ENCODE data around the gene TAOK1.
A peak's percentile ranks its signal among the peaks of the same experiment; 100 is the strongest.

Gene TAOK1

DNA sequence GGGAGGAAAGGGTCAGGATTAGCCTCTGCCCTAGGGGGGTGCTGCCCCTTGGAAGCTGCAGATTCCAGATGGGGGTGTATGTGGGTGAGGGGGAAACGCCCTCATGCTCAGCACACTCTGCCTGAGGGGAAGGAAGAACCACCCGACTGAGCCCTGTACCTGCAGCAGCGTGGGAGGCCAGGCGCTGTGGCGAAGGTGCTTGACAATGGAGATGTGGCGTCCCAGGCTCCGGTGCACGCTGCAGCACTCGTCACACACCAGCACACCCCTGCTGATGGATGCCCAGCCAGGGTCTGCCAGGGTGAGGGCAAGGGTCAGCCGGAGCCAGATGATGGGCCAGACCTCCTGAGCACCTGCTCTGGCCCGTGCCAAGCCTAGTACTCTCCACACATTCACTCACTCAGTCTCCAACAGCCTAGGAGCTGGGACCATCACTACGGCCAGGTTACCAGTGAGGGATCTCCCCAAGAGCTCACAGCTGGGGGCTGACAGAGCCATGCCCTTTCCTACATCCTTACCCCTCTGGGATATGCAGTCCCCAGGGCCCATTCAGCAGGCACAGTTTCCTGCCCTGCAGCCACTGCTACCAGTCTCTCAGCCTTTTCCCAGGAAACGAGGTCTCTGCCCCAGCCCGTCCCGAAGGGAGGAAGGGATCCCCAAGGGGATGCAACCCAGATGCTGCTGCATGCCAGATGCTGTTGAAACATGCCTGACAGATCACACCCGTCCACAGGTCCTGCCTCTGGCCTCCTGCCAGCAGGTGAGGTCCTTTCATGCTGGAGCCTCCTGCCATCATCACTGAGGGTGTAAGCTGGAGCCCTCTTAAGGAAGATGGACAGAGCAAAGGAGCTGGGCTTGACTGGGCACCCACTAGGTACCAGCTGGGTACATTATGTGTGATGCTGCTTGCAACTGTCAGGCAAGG is 193.4 kb downstream of the TAOK1 start:
- DNase-seq (ENCODE audit: low read depth) = no peak
- TF ChIP-seq, protein P1, sequence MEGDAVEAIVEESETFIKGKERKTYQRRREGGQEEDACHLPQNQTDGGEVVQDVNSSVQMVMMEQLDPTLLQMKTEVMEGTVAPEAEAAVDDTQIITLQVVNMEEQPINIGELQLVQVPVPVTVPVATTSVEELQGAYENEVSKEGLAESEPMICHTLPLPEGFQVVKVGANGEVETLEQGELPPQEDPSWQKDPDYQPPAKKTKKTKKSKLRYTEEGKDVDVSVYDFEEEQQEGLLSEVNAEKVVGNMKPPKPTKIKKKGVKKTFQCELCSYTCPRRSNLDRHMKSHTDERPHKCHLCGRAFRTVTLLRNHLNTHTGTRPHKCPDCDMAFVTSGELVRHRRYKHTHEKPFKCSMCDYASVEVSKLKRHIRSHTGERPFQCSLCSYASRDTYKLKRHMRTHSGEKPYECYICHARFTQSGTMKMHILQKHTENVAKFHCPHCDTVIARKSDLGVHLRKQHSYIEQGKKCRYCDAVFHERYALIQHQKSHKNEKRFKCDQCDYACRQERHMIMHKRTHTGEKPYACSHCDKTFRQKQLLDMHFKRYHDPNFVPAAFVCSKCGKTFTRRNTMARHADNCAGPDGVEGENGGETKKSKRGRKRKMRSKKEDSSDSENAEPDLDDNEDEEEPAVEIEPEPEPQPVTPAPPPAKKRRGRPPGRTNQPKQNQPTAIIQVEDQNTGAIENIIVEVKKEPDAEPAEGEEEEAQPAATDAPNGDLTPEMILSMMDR (conservative IDR thresholded peaks at IDR 0.05; ENCODE audit: low read depth, low read length) = no peak
- no peak overlapping the region for H3K4me3 ChIP-seq (ENCODE audit: low read depth, low read length)

DNA sequence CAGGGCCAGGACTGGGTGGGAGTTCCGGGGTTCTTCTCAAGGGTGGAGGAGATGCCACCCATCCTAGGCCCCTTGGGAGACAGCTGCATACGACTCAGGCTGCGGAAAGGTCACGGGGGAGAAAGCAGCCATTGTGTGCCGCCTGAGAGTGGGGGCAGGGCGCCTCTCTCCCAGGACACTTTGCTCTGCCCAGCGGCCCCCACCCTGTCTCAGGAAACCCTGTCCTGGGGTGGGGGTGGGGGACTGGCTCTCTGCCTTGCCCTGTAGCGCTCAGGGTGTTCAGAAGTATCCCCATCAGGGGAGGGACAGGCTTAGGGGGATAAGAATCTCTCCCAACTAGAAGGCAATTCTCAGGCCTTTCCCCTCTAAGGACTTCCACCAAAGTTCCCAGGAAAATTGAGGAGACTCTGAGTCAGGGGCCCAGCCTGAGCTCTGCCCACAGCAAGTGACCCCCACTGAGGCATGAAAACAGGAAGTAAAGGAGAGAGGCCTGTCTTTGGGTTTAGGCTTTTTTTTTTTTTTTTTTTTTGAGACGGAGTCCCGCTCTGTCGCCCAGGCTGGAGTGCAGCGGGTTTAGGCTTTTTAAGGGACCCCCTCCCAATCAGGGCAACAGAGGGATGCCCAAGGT is 194.4 kb downstream of the TAOK1 start:
- no peak overlapping the region for H3K4me3 ChIP-seq (ENCODE audit: low read depth, low read length)
- no peak for DNase-seq (ENCODE audit: low read depth)
- TF ChIP-seq, protein P1 (conservative IDR thresholded peaks at IDR 0.05; ENCODE audit: low read depth, low read length) = no peak

DNA sequence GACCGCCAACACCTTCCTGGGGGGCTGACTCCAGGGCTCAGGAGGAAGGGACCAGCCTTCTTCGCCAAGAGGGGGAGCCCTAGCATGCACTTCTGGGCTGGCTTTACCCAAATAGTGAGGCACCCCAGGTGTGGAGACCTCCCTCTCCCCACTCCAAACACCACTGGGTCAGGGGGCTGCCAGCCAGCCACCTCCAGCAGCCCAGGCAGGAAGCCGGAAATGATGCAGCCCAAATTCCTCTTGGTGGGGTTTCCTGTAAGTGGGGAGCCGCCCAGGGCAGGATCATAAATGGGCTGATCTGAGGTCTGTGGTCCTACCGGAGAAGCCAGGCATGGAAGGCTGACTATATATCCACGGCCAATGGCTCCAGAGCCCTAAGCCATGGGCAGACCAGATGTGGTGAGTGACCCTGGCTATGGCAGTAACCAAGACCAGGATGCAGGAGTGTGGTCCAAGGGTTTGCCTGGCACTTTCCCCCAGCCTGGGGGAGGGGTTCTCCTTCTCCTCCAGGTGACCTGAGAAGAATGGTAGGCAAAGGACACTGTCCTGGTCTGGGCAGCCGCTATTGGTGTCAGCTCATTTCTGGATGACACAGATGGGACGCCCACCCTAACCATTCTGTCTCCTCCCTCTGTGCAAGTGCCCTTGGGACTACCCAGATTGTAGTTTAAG is 195.1 kb downstream of the TAOK1 start:
- no peak overlapping the region for H3K4me3 ChIP-seq (ENCODE audit: low read depth, low read length)
- peak; percentile 34 for DNase-seq (ENCODE audit: low read depth)
- TF ChIP-seq, protein P1 (conservative IDR thresholded peaks at IDR 0.05; ENCODE audit: low read depth, low read length) = peak; percentile 54

DNA sequence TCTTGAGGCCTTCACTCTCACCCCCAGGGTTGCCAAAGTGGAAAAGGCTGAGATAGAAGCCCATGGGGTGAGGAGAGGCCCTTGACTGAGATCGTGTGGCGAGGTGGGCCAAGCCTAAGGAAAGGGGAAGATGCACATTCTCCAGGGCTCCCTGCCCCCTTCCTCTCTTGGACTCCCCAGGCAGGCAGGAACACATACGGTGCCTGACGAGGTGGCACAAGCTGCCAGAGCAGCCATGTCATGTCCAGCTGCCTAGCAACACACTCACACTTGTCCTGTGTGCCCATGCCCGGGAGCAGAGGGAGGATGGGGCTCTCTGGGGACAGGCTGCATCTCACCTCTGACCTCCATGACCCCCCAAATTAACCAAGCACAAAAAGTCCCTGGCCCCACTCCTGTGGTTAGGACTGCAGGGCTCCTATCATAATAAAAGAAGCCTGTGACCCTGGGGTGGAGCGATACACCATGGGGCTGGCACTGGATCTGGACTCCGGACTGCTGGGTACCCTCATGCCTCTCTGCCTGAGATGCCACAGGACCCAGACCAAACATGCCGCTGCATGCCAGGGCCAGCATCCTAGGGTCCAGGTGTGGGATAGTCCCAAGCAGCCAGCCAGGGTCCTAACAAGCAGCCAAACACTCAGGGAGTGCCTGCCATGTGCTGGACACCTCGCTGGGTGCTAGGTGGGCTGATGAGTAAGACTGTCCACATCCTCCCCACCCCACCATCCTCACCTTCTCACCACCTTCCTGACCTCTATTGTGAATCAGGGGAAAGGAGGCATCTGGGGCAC is 196.7 kb downstream of the TAOK1 start:
- DNase-seq (ENCODE audit: low read depth) = no peak
- no peak overlapping the region for H3K4me3 ChIP-seq (ENCODE audit: low read depth, low read length)
- TF ChIP-seq, protein P1 (conservative IDR thresholded peaks at IDR 0.05; ENCODE audit: low read depth, low read length) = no peak

DNA sequence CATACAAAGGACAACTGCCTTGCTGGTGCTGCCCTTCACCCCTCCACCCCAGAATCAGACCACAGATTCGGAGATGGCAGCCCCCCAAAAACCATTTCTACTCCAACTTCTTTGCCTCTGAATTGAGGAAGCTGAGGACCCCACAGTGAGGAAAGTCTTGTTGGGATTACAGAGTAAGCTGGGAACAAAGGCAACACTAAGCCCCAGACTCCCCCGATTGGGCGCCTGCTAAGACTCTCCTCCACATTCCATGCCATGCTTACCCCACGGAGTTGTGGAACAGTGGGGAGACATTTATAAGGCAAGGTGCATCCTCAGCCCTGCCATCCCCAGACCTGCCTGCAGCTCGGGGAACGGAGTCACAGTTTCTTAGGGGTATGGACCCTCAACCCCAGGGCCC is 197.4 kb downstream of the TAOK1 start:
- peak overlapping the region; percentile 74 for H3K4me3 ChIP-seq (ENCODE audit: low read depth, low read length)
- TF ChIP-seq, protein P1 (conservative IDR thresholded peaks at IDR 0.05; ENCODE audit: low read depth, low read length) = no peak

DNA sequence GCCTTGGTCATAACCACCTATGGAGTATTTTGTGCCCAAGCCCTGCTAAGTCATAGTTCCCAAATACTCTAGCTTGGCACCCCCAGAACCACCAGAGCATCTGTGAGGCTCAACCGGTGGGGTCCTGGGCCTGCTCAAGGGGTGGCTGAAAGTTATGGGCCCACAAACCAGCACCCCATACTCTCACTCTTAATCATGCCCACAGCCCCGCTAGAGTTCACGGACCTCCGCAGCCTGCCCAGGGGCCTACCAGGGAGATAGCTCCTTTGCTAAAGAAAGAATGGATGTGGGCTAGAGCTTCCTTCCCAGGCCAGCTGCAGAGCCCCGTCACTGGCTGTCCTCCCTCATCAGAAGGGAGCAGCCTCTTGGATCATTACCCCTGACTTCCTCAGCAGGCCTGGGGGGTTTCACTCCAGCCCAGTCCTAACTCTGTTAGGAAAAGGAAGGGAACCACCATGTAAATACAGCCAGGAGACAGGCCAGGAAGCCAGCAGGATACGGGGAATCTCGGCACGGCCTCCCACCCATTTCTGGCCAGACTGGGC is 197.9 kb downstream of the TAOK1 start:
- TF ChIP-seq, protein P1 (conservative IDR thresholded peaks at IDR 0.05; ENCODE audit: low read depth, low read length) = no peak
- H3K4me3 ChIP-seq (ENCODE audit: low read depth, low read length) = peak overlapping the region; percentile 74
- DNase-seq (ENCODE audit: low read depth) = no peak

More for the DNA sequence above, 197.4 kb downstream of the TAOK1 start:
- no peak for DNase-seq (ENCODE audit: low read depth)

Data from choroid plexus epithelial cell (primary cell).